GM12878 (cell line): Measurements from ENCODE around the gene TMEM176A. TPM values are rescaled to one million over a fixed set of nuclear protein-coding genes. Genes with fewer than 3 reads are reported as not detected.

Experiments used
- ATAC-seq: fragments of 200-7000 bp; cut with Tn5 transposase; 3 replicates; pipeline ENCODE4 v1.9.1; 2020; ENCODE audit warnings: mild to moderate bottlenecking, moderate library complexity
- BruUV-seq: library from RNA; stranded (reverse); fragments of 400-500 nt; replicated peaks from 2 replicates; lab custom pipeline; 2021; lab: Mats Ljungman, UMichigan
- CTCF ChIA-PET: fragments of 300-600 bp; sonication (Branson Sonifier 250); formaldehyde crosslinking; extraction: SDS; loops from one replicate; lab custom pipeline; 2021; ENCODE audit warnings: inconsistent platforms; lab: Yijun Ruan, JAX
- POLR2A ChIA-PET: fragments of 350-600 bp; formaldehyde crosslinking; extraction: SDS; loops from one replicate; lab custom pipeline; 2021; ENCODE audit warnings: inconsistent platforms; lab: Charles Lee
- RAD21 ChIA-PET: fragments of 300-600 bp; sonication (Branson Sonifier 250); formaldehyde crosslinking; loops from one replicate; lab custom pipeline; 2023; ENCODE audit warnings: antibody characterized with exemption; ENCODE audit not compliant: unreplicated experiment; lab: Charles Lee
- SMC1A ChIA-PET: fragments of 300-600 bp; sonication (Branson Sonifier 250); formaldehyde crosslinking; loops from one replicate; lab custom pipeline; 2023; ENCODE audit not compliant: unreplicated experiment, uncharacterized antibody; lab: Charles Lee
- DNase-seq: peaks from one replicate; pipeline ENCODE4 v3.0.0-alpha.2; 2011; ENCODE audit warnings: low read depth, low spot score
- FAIRE-seq: peaks from 3 replicates; lab custom pipeline; 2011; peaks lifted over from hg19 to GRCh38; lab: Jason Lieb, UNC
- H2AFZ ChIP-seq: 2 replicates; pipeline ENCODE4 v1.6.0; 2011; ENCODE audit warnings: low read depth, low read length, control low read depth; ENCODE audit not compliant: control insufficient read depth
- H3K27ac ChIP-seq: 2 replicates; pipeline ENCODE4 v1.5.1; 2011; ENCODE audit warnings: control low read depth; ENCODE audit not compliant: control insufficient read depth, insufficient read depth
- H3K27me3 ChIP-seq, 2 experiments: replicated peaks in 1 of 2; 2 replicates each; pipeline versions ENCODE4 v1.6.0 to v1.6.1; 2011; ENCODE audit warnings: low read length in 1 of 2; ENCODE audit not compliant: control insufficient read depth in 2 of 2, insufficient read depth in 2 of 2
- H3K36me3 ChIP-seq, 2 experiments: 2 replicates each; pipeline ENCODE4 v1.5.1; 2011; ENCODE audit warnings: low read length in 1 of 2; ENCODE audit not compliant: control insufficient read depth in 2 of 2, insufficient read depth in 2 of 2
- H3K4me1 ChIP-seq: 2 replicates; pipeline ENCODE4 v1.6.1; 2011; ENCODE audit warnings: mild to moderate bottlenecking, low read length, moderate library complexity, mixed read lengths; ENCODE audit not compliant: control insufficient read depth, insufficient read depth
- H3K4me2 ChIP-seq: 2 replicates; pipeline ENCODE4 v1.6.0; 2011; ENCODE audit warnings: control low read depth; ENCODE audit not compliant: control insufficient read depth, insufficient read depth
- H3K4me3 ChIP-seq: fragments of 200-600 bp; sonication (generic); 2 replicates; pipeline ENCODE4 v1.5.1; 2016
- H3K79me2 ChIP-seq: 2 replicates; pipeline ENCODE4 v1.6.0; 2011; ENCODE audit warnings: low read length; ENCODE audit not compliant: control insufficient read depth, insufficient read depth
- H3K9ac ChIP-seq: 2 replicates; pipeline ENCODE4 v1.8.0; 2011; ENCODE audit warnings: low read length, control low read depth, mixed read lengths; ENCODE audit not compliant: control insufficient read depth, insufficient read depth
- H3K9me3 ChIP-seq: replicated peaks from 3 replicates; pipeline ENCODE4 v1.5.1; 2011; ENCODE audit warnings: mild to moderate bottlenecking, low read length; ENCODE audit not compliant: control insufficient read depth, insufficient read depth
- H4K20me1 ChIP-seq: 2 replicates; pipeline ENCODE4 v1.6.0; 2011; ENCODE audit not compliant: control insufficient read depth, insufficient read depth
- CBX5 ChIP-seq: sonication (generic); IDR thresholded peaks from 2 replicates; pipeline ENCODE4 v1.6.1; 2016; ENCODE audit warnings: low read depth, moderate library complexity, mild to moderate bottlenecking, inconsistent platforms
- CUX1 ChIP-seq: IDR thresholded peaks from 2 replicates; pipeline ENCODE4 v1.6.1; 2012; ENCODE audit warnings: improper control_type of control experiment, low read depth, low read length; ENCODE audit not compliant: insufficient replicate concordance
- EGR1 ChIP-seq, 2 experiments: IDR thresholded peaks; 1 replicate in 1 of 2; 2 replicates in 1 of 2; pipeline ENCODE4 v1.6.1; 2011 to 2012; ENCODE audit warnings: low read depth in 2 of 2, low read length in 2 of 2, borderline replicate concordance in 1 of 2, mild to moderate bottlenecking in 1 of 2, moderate library complexity in 1 of 2
- EP300 ChIP-seq, 2 experiments: fragments of 150-350 bp in 1 of 2; IDR thresholded peaks; 2 replicates each; pipeline ENCODE4 v1.6.1; 2011 to 2012; ENCODE audit warnings: low read depth in 2 of 2, low read length in 2 of 2, borderline replicate concordance in 1 of 2, improper control_type of control experiment in 1 of 2, inconsistent platforms in 1 of 2; ENCODE audit not compliant: control insufficient read depth in 1 of 2
- FOS ChIP-seq: IDR thresholded peaks from 3 replicates; pipeline ENCODE4 v1.6.1; 2011; ENCODE audit warnings: borderline replicate concordance; ENCODE audit not compliant: insufficient read length; ENCODE audit errors: extremely low read depth
- RAD51 ChIP-seq: fragments of 450-650 bp; IDR thresholded peaks from 2 replicates; pipeline ENCODE4 v1.6.1; 2016; ENCODE audit warnings: moderate library complexity, mild to moderate bottlenecking, inconsistent platforms
- SIX5 ChIP-seq: IDR thresholded peaks from 2 replicates; pipeline ENCODE4 v1.6.1; 2011; ENCODE audit warnings: mild to moderate bottlenecking, low read depth, low read length, moderate library complexity; ENCODE audit not compliant: severe bottlenecking
- SREBF1 ChIP-seq: IDR thresholded peaks from 2 replicates; pipeline ENCODE4 v1.6.1; 2012; ENCODE audit warnings: mild to moderate bottlenecking, low read length
- SUPT20H ChIP-seq: IDR thresholded peaks from 2 replicates; pipeline ENCODE4 v1.6.1; 2011; ENCODE audit warnings: low read depth, mild to moderate bottlenecking, low read length, moderate library complexity, borderline replicate concordance; ENCODE audit not compliant: control insufficient read depth
- YY1 ChIP-seq: IDR thresholded peaks from 2 replicates; pipeline ENCODE4 v1.6.1; 2011; ENCODE audit warnings: low read depth, mild to moderate bottlenecking, low read length
- ZNF622 ChIP-seq: fragments of 450-650 bp; IDR thresholded peaks from 2 replicates; pipeline ENCODE4 v1.6.1; 2017; ENCODE audit warnings: mild to moderate bottlenecking, inconsistent platforms
- WGBS: methylation state at CpG from one replicate; pipeline ENCODE4 v1.1.6; 2016; ENCODE audit warnings: low lambda C conversion rate; ENCODE audit not compliant: insufficient replicate concordance, insufficient coverage; ENCODE audit errors: missing lambda C conversion rate; 5-methylcytosine and 5-hydroxymethylcytosine counted together
- in situ Hi-C: fragments of 300-500 bp; cut with MboI; formaldehyde crosslinking; loops from 9 replicates; pipeline ENCODE4 v1.14.3; 2018; ENCODE audit warnings: mixed read lengths
- intact Hi-C: fragments of 100-400 bp; cut with micrococcal nuclease; formaldehyde crosslinking; loops from one replicate; pipeline ENCODE4 v1.14.2; 2022; ENCODE audit not compliant: unreplicated experiment
- polyA plus RNA-seq, 11 experiments: library from polyadenylated mRNA; depleted of rRNA in 4 of 11; unstranded in 6 of 11; stranded (reverse) in 5 of 11; fragments of >200 nt; fragmentation: Nextera tagmentation in 4 of 11; fragmentation: Illumina TruSeq in 1 of 11; extraction: Ambion mirVana in 4 of 11; extraction: Trizol in 1 of 11; gene quantifications; 1 replicate in 1 of 11; 2 replicates in 10 of 11; pipeline versions ENCODE4 v1.2.1 to v1.2.3, GENCODE V29; 2011 to 2016; ENCODE audit warnings: inconsistent platforms in 2 of 11, missing spikeins in 2 of 11, low read depth in 1 of 11
- total RNA-seq, 4 experiments: library from RNA; depleted of rRNA in 3 of 4; stranded (reverse); fragments of >200 nt in 3 of 4; fragmentation: Illumina TruSeq in 1 of 4; extraction: Trizol in 1 of 4; gene quantifications; 2 replicates each; pipeline versions ENCODE4 v1.2.1 to v1.2.3, GENCODE V29; 2013 to 2021
- TF ChIP-seq, protein P1 (sequence below): IDR thresholded peaks from 2 replicates; pipeline ENCODE4 v1.6.1; 2011; ENCODE audit warnings: borderline replicate concordance, low read depth, mild to moderate bottlenecking, moderate library complexity, mixed read lengths, low read length; ENCODE audit not compliant: insufficient read depth; ENCODE audit errors: extremely low read length
- TF ChIP-seq, protein P2 (sequence below): fragments of 450-650 bp; IDR thresholded peaks from 2 replicates; pipeline ENCODE4 v1.6.1; 2017; ENCODE audit warnings: antibody characterized with exemption, mild to moderate bottlenecking, moderate library complexity

TMEM176A gene
- total and polyA plus RNA-seq, 10 of the 15 experiments (the other 5 are each of a cell fraction or from before 2014, with no cell fraction given) = not detected

- CTCF ChIA-PET = interaction anchor here (0.6 to 1.3 kb wide), 4 partner anchors 13 to 265 kb away, joined by 3 to 4 read pairs (median 4); no protein-coding TSS in a partner anchor
- Histone ChIP-seq H3K9me3 (no peaks in the 10 kb centered on the region), H3K79me2 (no peaks in the 10 kb centered on the region), H3K27me3 (peaks cover 3 to 4% of the 10 kb centered on the region in 2 experiments; a peak in 3 of 4 replicates), H3K27ac (no peak overlapping the region), H3K4me3 (no peak overlapping the region), H3K9ac (no peak overlapping the region), H3K4me2 (no peak overlapping the region), H4K20me1 (no peaks in the 10 kb centered on the region), H2AFZ (no peak overlapping the region), H3K4me1 (peaks cover 8% of the 10 kb centered on the region), H3K36me3 (no peaks in the 10 kb centered on the region)
- POLR2A ChIA-PET = no interaction called here
- FAIRE-seq (no peak), ATAC-seq (no peak), DNase-seq (no peak)
- SMC1A ChIA-PET = interaction anchor here (4.5 kb wide), 1 partner anchor 12 kb away, joined by 21 read pairs; no protein-coding TSS in a partner anchor
- intact Hi-C loops (no loop called here), in situ Hi-C loops (no loop called here)
- no TSS peak for BruUV-seq
- RAD21 ChIA-PET = no interaction called here
- WGBS = 24% methylated on average over 12 of the region's 12 CpGs
- TF ChIP-seq SREBF1 (no peak), YY1 (no peak), RAD51 (no peak), CUX1 (no peak), FOS (no peak), EGR1 (IDR thresholded peaks at IDR 0.05; ENCODE audit: borderline replicate concordance in 1 of 2, low read depth in 2 of 2, low read length in 2 of 2) (no peak), SUPT20H (no peak), SIX5 (no peak), ZNF622 (no peak), CBX5 (no peak), EP300 (IDR thresholded peaks at IDR 0.05; ENCODE audit: borderline replicate concordance in 1 of 2, control insufficient read depth in 1 of 2, low read depth in 2 of 2, low read length in 2 of 2) (no peak)
- TF ChIP-seq, protein P1, sequence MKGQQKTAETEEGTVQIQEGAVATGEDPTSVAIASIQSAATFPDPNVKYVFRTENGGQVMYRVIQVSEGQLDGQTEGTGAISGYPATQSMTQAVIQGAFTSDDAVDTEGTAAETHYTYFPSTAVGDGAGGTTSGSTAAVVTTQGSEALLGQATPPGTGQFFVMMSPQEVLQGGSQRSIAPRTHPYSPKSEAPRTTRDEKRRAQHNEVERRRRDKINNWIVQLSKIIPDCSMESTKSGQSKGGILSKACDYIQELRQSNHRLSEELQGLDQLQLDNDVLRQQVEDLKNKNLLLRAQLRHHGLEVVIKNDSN = no peak
- TF ChIP-seq, protein P2, sequence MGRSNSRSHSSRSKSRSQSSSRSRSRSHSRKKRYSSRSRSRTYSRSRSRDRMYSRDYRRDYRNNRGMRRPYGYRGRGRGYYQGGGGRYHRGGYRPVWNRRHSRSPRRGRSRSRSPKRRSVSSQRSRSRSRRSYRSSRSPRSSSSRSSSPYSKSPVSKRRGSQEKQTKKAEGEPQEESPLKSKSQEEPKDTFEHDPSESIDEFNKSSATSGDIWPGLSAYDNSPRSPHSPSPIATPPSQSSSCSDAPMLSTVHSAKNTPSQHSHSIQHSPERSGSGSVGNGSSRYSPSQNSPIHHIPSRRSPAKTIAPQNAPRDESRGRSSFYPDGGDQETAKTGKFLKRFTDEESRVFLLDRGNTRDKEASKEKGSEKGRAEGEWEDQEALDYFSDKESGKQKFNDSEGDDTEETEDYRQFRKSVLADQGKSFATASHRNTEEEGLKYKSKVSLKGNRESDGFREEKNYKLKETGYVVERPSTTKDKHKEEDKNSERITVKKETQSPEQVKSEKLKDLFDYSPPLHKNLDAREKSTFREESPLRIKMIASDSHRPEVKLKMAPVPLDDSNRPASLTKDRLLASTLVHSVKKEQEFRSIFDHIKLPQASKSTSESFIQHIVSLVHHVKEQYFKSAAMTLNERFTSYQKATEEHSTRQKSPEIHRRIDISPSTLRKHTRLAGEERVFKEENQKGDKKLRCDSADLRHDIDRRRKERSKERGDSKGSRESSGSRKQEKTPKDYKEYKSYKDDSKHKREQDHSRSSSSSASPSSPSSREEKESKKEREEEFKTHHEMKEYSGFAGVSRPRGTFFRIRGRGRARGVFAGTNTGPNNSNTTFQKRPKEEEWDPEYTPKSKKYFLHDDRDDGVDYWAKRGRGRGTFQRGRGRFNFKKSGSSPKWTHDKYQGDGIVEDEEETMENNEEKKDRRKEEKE = no peak
These were observed 8.7 kb upstream of the TMEM176A start for GRCh38 chr7:150791746-150792452.
